MV-4-11 (cell line): ENCODE measurements around the gene MTOR.

Experiments used
- DNase-seq: peaks from one replicate; lab custom pipeline; 2025; lab: John Stamatoyannopoulos, UW

Gene MTOR

GRCh38 chr1:11216074-11216473 is 46.3 kb downstream of the MTOR start:
- DNase-seq = no peak

- DNase-seq = no peak
Measured at GRCh38 chr1:11215381-11216005, 46.9 kb downstream of the MTOR start.

GRCh38 chr1:11214698-11215380 is 47.5 kb downstream of the MTOR start:
- no peak for DNase-seq

GRCh38 chr1:11211925-11212587 is 50.3 kb downstream of the MTOR start:
- DNase-seq = no peak

- DNase-seq = no peak
Measured at GRCh38 chr1:11211461-11211860, 50.9 kb downstream of the MTOR start.

GRCh38 chr1:11207898-11208611 is 54.3 kb downstream of the MTOR start:
- no peak for DNase-seq

- no peak for DNase-seq
Measured at GRCh38 chr1:11204396-11205190, 57.8 kb downstream of the MTOR start.

GRCh38 chr1:11198851-11199594 is 63.3 kb downstream of the MTOR start:
- no peak for DNase-seq

GRCh38 chr1:11198257-11198656 is 64.1 kb downstream of the MTOR start:
- DNase-seq = no peak

GRCh38 chr1:11197359-11197758 is 65.0 kb downstream of the MTOR start:
- no peak for DNase-seq

GRCh38 chr1:11196945-11197344 is 65.4 kb downstream of the MTOR start:
- DNase-seq = no peak

GRCh38 chr1:11194407-11195176 is 67.8 kb downstream of the MTOR start:
- no peak for DNase-seq

GRCh38 chr1:11193376-11193775 is 69.0 kb downstream of the MTOR start:
- no peak for DNase-seq

- DNase-seq = no peak
Measured at GRCh38 chr1:11188858-11189451, 73.4 kb downstream of the MTOR start, which contains the start of gene ANGPTL7. Gene ANGPTL7 (plus strand): TSS chr1:11189355. CDS start chr1:11189580, 225 bp downstream.

- no peak for DNase-seq
Measured at GRCh38 chr1:11188381-11188780, 74.0 kb downstream of the MTOR start.

- DNase-seq = no peak
Measured at GRCh38 chr1:11187931-11188330, 74.4 kb downstream of the MTOR start.

GRCh38 chr1:11187494-11187893 is 74.9 kb downstream of the MTOR start:
- DNase-seq = no peak

- no peak for DNase-seq
Measured at GRCh38 chr1:11187000-11187399, 75.4 kb downstream of the MTOR start.

GRCh38 chr1:11184973-11185372 is 77.4 kb downstream of the MTOR start:
- DNase-seq = peak; percentile 15

- DNase-seq = no peak
Measured at GRCh38 chr1:11182884-11183283, 79.5 kb downstream of the MTOR start.
